Ectodermal cell (in vitro differentiated cells): ENCODE data around the gene MAN1A2.

ENCODE experiments used
- H3K27ac ChIP-seq: 2 replicates; pipeline ENCODE4 v1.7.0; 2013; ENCODE audit warnings: mild to moderate bottlenecking, low read depth, low read length; ENCODE audit not compliant: insufficient read depth, poor library complexity, severe bottlenecking
- H3K27me3 ChIP-seq: 2 replicates; pipeline ENCODE4 v1.7.0; 2013; ENCODE audit warnings: mild to moderate bottlenecking, low read length; ENCODE audit not compliant: insufficient read depth, control insufficient read depth, poor library complexity, severe bottlenecking
- H3K36me3 ChIP-seq: one replicate; pipeline ENCODE4 v1.7.0; 2013; ENCODE audit warnings: low read length; ENCODE audit not compliant: control insufficient read depth, insufficient read depth
- H3K4me1 ChIP-seq: one replicate; pipeline ENCODE4 v1.7.0; 2013; ENCODE audit warnings: low read length; ENCODE audit not compliant: control insufficient read depth, insufficient read depth
- H3K4me3 ChIP-seq: 2 replicates; pipeline ENCODE4 v1.7.0; 2013; ENCODE audit warnings: low read depth, low read length, control low read depth; ENCODE audit not compliant: insufficient read depth
- H3K9me3 ChIP-seq: 2 replicates; pipeline ENCODE4 v1.7.0; 2013; ENCODE audit warnings: mild to moderate bottlenecking, low read length, moderate library complexity; ENCODE audit not compliant: control insufficient read depth
- WGBS, 2 experiments: methylation state at CpG; one replicate each; pipeline ENCODE4 v1.1.7; 2013; ENCODE audit warnings: missing lambda C conversion rate in 2 of 2; 5-methylcytosine and 5-hydroxymethylcytosine counted together

The MAN1A2 gene

DNA sequence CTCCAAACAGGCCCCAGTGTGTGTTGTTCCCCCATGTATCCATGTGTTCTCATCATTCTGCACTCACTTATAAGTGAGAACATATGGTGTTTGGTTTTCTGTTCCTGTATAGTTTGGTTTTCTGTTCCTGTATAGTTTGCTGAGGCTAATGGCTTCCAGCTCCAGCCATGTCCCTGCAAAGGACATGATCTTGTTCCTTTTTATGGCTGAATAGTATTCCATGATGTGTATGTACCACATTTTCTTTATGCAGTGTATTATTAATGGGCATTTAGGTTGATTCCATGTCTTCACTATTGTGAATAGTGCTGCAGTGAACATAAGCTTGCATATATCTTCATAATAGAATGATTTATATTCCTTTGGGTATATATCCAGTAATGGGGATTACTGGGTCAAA, 111.8 kb downstream of the MAN1A2 start:
- Histone ChIP-seq H3K9me3 (no peaks in the 10 kb centered on the region), H3K27ac (no peak overlapping the region), H3K4me1 (no peaks in the 10 kb centered on the region), H3K4me3 (no peak overlapping the region), H3K36me3 (no peaks in the 10 kb centered on the region), H3K27me3 (no peaks in the 10 kb centered on the region)

DNA sequence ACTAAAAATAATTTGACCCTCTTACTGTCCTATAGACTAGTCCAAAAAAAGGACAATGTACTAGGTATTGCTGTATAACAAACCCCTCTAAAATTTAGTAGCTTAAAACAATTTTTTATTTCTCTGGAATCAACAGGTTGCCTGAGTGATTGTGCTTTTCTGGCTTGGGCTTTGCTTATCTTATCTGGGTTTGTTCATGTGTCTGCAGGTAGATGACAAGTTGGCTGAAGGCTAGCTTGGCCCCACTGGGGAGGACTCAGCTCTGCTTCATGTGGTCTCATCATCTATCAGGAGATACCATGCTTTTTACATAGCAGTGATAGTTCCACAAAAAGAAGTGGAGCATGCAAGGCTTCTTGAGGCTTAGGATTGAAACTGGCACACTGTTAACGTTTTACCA, 114.2 kb downstream of the MAN1A2 start:
- WGBS, 2 experiments, result 96 to 100% methylated on average over 1 of the region's 1 CpG
- Histone ChIP-seq H3K4me1 (no peaks in the 10 kb centered on the region), H3K9me3 (no peaks in the 10 kb centered on the region), H3K27ac (no peak overlapping the region), H3K27me3 (no peaks in the 10 kb centered on the region), H3K36me3 (no peaks in the 10 kb centered on the region), H3K4me3 (no peak overlapping the region)

DNA sequence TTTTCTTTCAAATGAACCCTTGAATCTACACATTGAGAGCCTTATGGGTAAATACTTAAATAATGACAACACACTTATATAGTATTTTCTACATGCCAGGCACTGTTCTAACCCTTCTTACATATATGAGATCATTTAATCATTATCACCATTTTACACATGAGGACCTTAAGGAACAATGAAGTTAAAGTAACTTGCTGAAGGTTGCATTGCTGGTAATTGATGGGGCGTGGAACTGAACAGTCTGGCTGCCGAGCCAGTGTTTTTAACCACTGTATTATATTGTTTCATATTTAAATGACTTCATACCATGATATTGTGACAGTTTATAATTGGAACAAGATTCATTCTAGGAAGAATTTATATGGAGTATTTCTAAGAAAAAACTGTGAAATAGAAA, 126.7 kb downstream of the MAN1A2 start:
- Histone ChIP-seq H3K9me3 (no peaks in the 10 kb centered on the region), H3K27me3 (no peaks in the 10 kb centered on the region), H3K36me3 (no peaks in the 10 kb centered on the region), H3K27ac (no peak overlapping the region), H3K4me3 (no peak overlapping the region), H3K4me1 (no peaks in the 10 kb centered on the region)
- WGBS, 2 experiments, result 92% methylated on average over 2 of the region's 2 CpGs; no CpG with 5 or more reads in 1 of the 2 experiments

DNA sequence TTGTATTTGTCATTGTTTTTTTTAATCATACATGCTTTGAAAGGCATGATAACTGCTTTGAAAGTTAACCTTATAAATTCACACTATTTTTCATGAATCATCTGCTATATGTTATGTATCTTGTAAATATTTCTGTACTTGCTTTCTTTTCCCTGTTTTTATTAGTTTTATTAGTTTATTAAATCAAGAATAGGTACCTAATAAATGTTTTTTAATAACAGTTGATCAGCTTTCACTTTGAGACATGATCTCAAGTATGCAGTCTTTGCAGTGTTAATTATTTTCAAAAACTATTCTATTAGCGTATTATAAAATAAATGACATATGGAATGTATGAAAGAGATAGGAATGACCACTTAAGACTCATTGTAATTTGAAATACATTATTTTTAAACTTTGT, 127.8 kb downstream of the MAN1A2 start:
- Histone ChIP-seq H3K4me1 (no peaks in the 10 kb centered on the region), H3K9me3 (no peaks in the 10 kb centered on the region), H3K4me3 (no peak overlapping the region), H3K36me3 (no peaks in the 10 kb centered on the region), H3K27me3 (no peaks in the 10 kb centered on the region), H3K27ac (no peak overlapping the region)
- no CpG with 5 or more reads among the region's 1 CpG for WGBS, 2 experiments

DNA sequence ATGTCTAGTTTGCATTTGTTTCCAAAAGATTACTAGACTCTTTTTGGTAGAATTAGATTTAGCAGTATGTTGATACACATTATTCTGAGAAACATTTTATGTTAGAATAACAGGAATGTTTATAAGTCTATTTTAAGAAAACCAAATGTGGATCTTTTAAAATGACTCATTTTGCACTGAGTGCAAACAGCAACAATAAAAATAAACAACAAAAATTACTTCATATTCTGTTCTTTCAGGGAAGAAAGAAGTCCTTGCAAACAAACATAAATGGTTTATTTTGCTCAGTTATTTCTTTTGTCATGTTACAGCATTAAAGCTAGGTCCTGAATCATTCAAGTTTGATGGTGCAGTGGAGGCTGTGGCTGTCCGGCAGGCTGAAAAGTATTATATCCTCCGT, 131.8 kb downstream of the MAN1A2 start:
- 92 to 98% methylated on average over 2 of the region's 2 CpGs for WGBS, 2 experiments
- H3K36me3 ChIP-seq, result no peaks in the 10 kb centered on the region
- no peaks in the 10 kb centered on the region for H3K9me3 ChIP-seq
- H3K4me3 ChIP-seq, result no peak overlapping the region
- H3K4me1 ChIP-seq, result no peaks in the 10 kb centered on the region
- no peaks in the 10 kb centered on the region for H3K27me3 ChIP-seq
- H3K27ac ChIP-seq, result no peak overlapping the region

DNA sequence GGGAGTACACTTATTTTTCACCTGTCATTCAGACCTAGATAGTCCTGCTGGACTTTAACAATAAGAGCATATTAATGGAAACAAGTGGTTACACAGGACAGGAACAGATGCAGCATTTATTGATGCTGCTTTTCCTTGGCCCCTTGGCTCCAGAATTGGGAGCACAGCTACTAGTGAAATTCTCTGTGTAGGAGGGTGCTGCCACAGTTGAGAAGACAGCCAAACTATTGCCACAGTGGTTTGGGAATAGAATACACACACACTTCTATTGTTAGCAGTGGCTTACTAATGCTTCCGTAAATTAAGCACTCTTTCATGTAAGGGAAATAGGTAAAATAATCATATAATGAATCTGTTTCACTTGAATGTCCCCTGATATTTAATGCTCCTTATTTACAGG, 133.3 kb downstream of the MAN1A2 start:
- H3K36me3 ChIP-seq, result no peaks in the 10 kb centered on the region
- H3K9me3 ChIP-seq, result no peaks in the 10 kb centered on the region
- H3K4me1 ChIP-seq, result no peaks in the 10 kb centered on the region
- H3K27me3 ChIP-seq, result no peaks in the 10 kb centered on the region
- no peak overlapping the region for H3K27ac ChIP-seq
- no peak overlapping the region for H3K4me3 ChIP-seq
- 100% methylated on average over 1 of the region's 1 CpG; no CpG with 5 or more reads in 1 of the 2 experiments for WGBS, 2 experiments

DNA sequence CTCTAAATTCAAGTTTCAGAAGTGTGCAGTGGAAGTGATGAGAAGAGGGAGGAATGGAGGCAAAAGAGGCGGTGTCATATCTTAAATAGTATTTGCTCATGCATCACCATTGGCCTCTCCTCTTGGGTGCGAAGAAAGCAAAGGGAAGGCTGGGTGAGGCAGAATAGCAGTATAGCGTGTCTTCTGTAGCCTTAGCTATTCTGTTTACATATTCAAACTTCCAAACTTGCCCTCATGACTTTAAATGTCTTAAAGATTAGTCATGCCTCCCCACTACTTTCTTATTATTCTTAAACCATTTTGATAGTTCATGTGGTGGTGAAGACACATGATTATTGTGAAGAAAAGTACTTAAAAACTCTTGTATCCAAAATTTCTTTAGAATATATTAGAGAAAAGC, 134.0 kb downstream of the MAN1A2 start:
- WGBS, 2 experiments, result 93 to 100% methylated on average over 3 of the region's 3 CpGs
- Histone ChIP-seq H3K36me3 (no peaks in the 10 kb centered on the region), H3K4me1 (no peaks in the 10 kb centered on the region), H3K9me3 (no peaks in the 10 kb centered on the region), H3K27ac (no peak overlapping the region), H3K4me3 (no peak overlapping the region), H3K27me3 (no peaks in the 10 kb centered on the region)

DNA sequence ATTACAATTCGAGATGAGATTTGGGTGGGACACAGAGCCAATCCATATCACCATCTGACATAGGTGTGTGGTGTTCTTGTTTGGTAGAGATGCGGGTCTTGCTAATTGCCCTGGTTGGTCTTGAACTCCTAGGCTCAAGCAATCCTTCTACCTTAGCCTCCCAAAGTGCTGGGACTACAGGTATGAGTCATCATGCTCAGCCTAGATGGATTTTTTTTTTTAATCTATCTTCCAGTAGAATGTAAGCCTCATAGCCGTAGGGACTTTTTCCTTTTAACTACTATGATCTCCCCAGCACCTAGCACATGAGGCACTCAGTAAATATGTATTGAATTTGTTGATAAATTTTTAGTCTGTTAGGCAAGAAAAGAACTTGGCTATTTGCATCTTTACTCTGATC, 144.0 kb downstream of the MAN1A2 start:
- H3K9me3 ChIP-seq, result no peaks in the 10 kb centered on the region
- H3K4me3 ChIP-seq, result no peak overlapping the region
- H3K27me3 ChIP-seq, result no peaks in the 10 kb centered on the region
- H3K36me3 ChIP-seq, result no peaks in the 10 kb centered on the region
- no peaks in the 10 kb centered on the region for H3K4me1 ChIP-seq
- WGBS, 2 experiments, result 97 to 100% methylated on average over 1 to 2 of the region's 3 CpGs
- no peak overlapping the region for H3K27ac ChIP-seq

DNA sequence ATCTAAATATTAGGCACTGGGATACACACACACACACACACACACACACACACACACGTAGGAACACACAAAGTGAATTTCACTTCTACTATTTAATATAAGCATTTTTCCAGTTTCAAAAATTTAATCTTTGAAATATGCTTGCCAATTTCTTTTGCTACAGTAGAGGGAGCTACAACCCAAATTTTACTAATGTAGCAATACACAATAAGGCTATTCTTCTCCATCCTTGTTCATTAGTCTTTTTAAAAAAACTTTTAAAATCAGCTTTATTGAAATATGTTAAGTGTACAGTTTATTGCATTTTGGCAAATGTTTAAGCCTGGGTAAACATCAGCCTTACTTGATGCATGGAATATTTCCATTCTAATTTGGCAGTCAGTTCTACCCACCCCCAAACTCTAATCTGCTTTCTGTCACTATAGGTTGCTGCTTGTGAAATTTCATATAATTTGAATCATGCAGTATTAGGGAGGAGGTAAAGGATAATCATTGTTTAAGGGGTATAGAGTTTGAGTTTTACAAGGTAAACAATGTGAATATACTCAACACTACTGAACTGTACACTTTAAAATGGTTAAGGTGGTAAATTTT, 145.6 kb downstream of the MAN1A2 start:
- no peak overlapping the region for H3K27ac ChIP-seq
- WGBS, 2 experiments, result 19 to 25% methylated on average over 1 of the region's 1 CpG
- no peak overlapping the region for H3K4me3 ChIP-seq
- H3K4me1 ChIP-seq, result no peaks in the 10 kb centered on the region
- H3K36me3 ChIP-seq, result no peaks in the 10 kb centered on the region
- H3K9me3 ChIP-seq, result no peaks in the 10 kb centered on the region
- H3K27me3 ChIP-seq, result no peaks in the 10 kb centered on the region

DNA sequence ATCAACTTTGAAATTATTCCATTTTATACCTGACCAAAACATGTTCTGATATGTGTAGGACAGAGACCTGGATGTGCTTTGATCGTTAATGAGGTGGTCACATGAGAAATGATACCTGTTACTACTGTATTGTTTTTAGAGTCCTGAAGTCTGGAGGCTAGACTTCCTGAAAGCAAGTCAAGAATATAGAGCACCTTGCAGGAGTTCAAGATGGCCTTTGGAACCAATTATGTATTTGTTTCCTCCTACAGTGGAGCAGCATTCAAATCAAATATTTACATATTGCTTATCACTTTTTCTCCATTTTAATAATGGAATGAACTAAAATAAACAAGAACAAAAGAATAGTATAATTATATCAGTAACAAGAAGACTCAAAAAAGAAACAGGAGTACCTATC, 155.9 kb downstream of the MAN1A2 start:
- WGBS, 2 experiments, result 87 to 96% methylated on average over 1 of the region's 1 CpG
- H3K27ac ChIP-seq, result no peak overlapping the region
- no peak overlapping the region for H3K4me3 ChIP-seq
- H3K9me3 ChIP-seq, result no peaks in the 10 kb centered on the region
- no peaks in the 10 kb centered on the region for H3K27me3 ChIP-seq
- H3K36me3 ChIP-seq, result no peaks in the 10 kb centered on the region
- no peaks in the 10 kb centered on the region for H3K4me1 ChIP-seq

DNA sequence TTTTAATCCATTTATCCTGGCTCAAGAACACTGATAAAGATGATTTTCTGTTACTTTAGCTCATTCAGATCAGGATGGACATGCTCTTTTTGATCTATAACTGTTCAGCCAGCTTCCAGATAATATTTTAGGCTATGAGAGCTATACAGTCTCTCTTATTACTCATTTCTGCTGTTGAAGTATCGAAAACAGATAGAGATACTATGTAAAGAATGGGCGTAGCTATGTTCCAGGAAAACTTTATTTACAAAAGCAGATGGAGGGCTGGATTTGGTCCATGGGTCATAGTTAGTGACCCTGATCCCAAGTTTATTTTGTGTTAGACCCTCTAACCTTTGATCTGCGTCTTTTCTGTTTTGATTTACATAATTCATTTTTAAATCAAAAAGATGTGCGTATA, 159.8 kb downstream of the MAN1A2 start:
- Histone ChIP-seq H3K27ac (no peak overlapping the region), H3K36me3 (no peaks in the 10 kb centered on the region), H3K4me3 (no peak overlapping the region), H3K9me3 (no peaks in the 10 kb centered on the region), H3K4me1 (no peaks in the 10 kb centered on the region), H3K27me3 (no peaks in the 10 kb centered on the region)
- WGBS, 2 experiments, result 94 to 96% methylated on average over 4 of the region's 4 CpGs
